ENCODE data around the gene C2CD2. TPM values are rescaled to one million over a fixed set of nuclear protein-coding genes. Genes with fewer than 3 reads are reported as not detected.
A peak's percentile ranks its signal among the peaks of the same experiment; 100 is the strongest.

Gene C2CD2
- total RNA-seq, 1 donor from 2014 or later, result 15.3 TPM

- Mint-ChIP-seq H3K27me3 (ENCODE audit: insufficient read depth, low read depth) (no peaks in the 10 kb centered on the region), H3K9me3 (no peaks in the 10 kb centered on the region), H3K4me1 (peaks cover 15% of the 10 kb centered on the region), H3K36me3 (peaks cover 2% of the 10 kb centered on the region), H3K27ac (no peak overlapping the region), H3K4me3 (no peak overlapping the region)
- DNase-seq (ENCODE audit: low spot score), result no peak
- Histone ChIP-seq H3K79me2 (ENCODE audit: low read depth) (no peaks in the 10 kb centered on the region), H3K27ac (no peak overlapping the region), H2AFZ (replicated peaks) (no peak overlapping the region), H3K36me3 (no peaks in the 10 kb centered on the region), H3K9ac (no peak overlapping the region), H3K27me3 (no peaks in the 10 kb centered on the region), H3K9me3 (ENCODE audit: low read depth) (no peaks in the 10 kb centered on the region), H3K4me2 (no peak overlapping the region), H4K20me1 (ENCODE audit: low read depth) (no peaks in the 10 kb centered on the region), H3F3A (ENCODE audit: low read depth) (no peaks in the 10 kb centered on the region), H3K4me3 (no peak overlapping the region), H3K4me1 (peaks cover 16% of the 10 kb centered on the region)
- no peak for TF ChIP-seq EZH2phosphoT487 (IDR thresholded peaks at IDR 0.05)
- no peak for TF ChIP-seq EZH2 (IDR thresholded peaks at IDR 0.05)
- no peak for TF ChIP-seq CTCF (IDR thresholded peaks at IDR 0.05)
These were observed 86.5 kb downstream of the C2CD2 start for GRCh38 chr21:41867313-41867712.

DNA sequence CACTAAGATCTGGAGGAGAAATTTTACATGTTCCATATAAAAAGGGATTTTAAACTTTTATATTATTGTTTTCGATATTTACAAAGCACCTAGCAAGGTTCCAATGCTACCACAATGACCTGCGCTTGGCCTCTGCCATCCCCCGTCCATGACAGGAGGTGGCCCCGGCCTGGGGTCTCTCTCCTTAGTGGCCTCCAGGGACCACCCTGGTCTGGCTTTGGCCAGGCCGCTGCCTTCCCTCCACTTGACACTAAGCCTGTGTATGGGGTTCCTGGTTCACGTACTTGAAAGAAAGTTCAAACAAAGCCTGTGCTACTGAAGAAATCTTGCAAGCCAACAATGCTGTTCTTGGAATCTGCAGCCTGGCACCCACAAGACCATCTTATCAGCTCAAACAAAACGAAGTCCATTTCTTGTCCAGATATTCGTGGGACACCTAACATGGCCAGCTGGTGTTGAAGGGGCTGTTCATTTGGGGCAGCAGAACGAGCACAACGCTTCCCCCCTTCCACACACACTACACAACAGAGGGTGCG is 87.5 kb downstream of the C2CD2 start:
- no peaks in the 10 kb centered on the region for H3K27me3 ChIP-seq
- H4K20me1 ChIP-seq (ENCODE audit: low read depth), result no peaks in the 10 kb centered on the region
- Mint-ChIP-seq H3K4me1 (peaks cover 13% of the 10 kb centered on the region), H3K4me3 (no peak overlapping the region), H3K27ac (no peak overlapping the region), H3K27me3 (ENCODE audit: insufficient read depth, low read depth) (no peaks in the 10 kb centered on the region), H3K36me3 (peaks cover 2% of the 10 kb centered on the region), H3K9me3 (no peaks in the 10 kb centered on the region)
- no peak overlapping the region for H3K9ac ChIP-seq
- H3K27ac ChIP-seq, result no peak overlapping the region
- H3K4me1 ChIP-seq, result peaks cover 14% of the 10 kb centered on the region
- H3K36me3 ChIP-seq, result no peaks in the 10 kb centered on the region
- no peaks in the 10 kb centered on the region for H3F3A ChIP-seq (ENCODE audit: low read depth)
- no peak for DNase-seq (ENCODE audit: low spot score)
- H3K4me3 ChIP-seq, result no peak overlapping the region
- no peak overlapping the region for H3K4me2 ChIP-seq
- no peak overlapping the region for H2AFZ ChIP-seq (replicated peaks)
- TF ChIP-seq EZH2 (IDR thresholded peaks at IDR 0.05) (no peak), EZH2phosphoT487 (IDR thresholded peaks at IDR 0.05) (no peak), CTCF (IDR thresholded peaks at IDR 0.05) (no peak)
- no peaks in the 10 kb centered on the region for H3K79me2 ChIP-seq (ENCODE audit: low read depth)
- H3K9me3 ChIP-seq (ENCODE audit: low read depth), result no peaks in the 10 kb centered on the region

DNA sequence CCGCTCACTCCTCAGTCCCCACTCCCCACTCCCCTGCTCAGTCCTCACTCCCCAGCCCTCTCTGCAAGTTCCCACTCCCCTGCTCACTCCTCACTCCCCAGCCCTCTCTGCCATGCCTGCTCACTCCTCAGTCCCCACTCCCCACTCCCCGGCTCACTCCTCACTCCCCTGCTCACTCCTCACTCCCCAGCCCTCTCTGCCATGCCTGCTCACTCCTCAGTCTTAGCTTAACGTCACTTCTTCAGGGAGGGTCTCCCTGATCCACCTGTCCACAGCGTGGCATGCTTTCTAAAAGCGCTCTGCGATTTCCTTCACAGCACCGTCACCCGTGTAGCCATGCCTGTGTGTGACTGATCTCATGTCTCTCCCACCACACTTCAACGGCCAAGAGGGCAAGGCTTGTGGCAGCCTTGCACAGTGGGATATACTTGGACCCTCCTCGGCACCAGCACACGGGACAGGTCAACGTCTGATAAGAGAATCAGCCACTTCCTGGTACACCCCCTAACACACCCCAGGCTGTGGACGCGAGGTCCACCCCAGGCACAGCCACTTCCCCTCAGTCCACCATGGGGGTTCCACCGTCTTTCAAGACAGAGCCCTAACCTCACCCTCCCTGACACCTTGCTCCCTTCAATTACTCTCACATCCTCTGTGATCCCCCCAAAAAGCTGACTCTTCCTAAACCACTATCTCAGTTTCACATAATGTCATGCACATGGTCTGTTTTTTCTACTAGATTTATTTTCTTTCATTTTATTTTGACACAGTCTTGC is 88.6 kb downstream of the C2CD2 start:
- no peaks in the 10 kb centered on the region for H3K9me3 ChIP-seq (ENCODE audit: low read depth)
- Mint-ChIP-seq H3K27ac (peak overlapping the region; percentile 74), H3K9me3 (no peaks in the 10 kb centered on the region), H3K4me1 (peaks cover 10% of the 10 kb centered on the region), H3K36me3 (peaks cover 2% of the 10 kb centered on the region), H3K4me3 (no peak overlapping the region), H3K27me3 (ENCODE audit: insufficient read depth, low read depth) (no peaks in the 10 kb centered on the region)
- H3F3A ChIP-seq (ENCODE audit: low read depth), result no peaks in the 10 kb centered on the region
- no peaks in the 10 kb centered on the region for H4K20me1 ChIP-seq (ENCODE audit: low read depth)
- no peak overlapping the region for H2AFZ ChIP-seq (replicated peaks)
- H3K4me3 ChIP-seq, result no peak overlapping the region
- no peak overlapping the region for H3K4me2 ChIP-seq
- no peaks in the 10 kb centered on the region for H3K36me3 ChIP-seq
- no peak overlapping the region for H3K27ac ChIP-seq
- H3K4me1 ChIP-seq, result peaks cover 5% of the 10 kb centered on the region
- H3K79me2 ChIP-seq (ENCODE audit: low read depth), result no peaks in the 10 kb centered on the region
- DNase-seq (ENCODE audit: low spot score), result no peak
- H3K9ac ChIP-seq, result no peak overlapping the region
- no peak for TF ChIP-seq CTCF (IDR thresholded peaks at IDR 0.05)
- no peak for TF ChIP-seq EZH2phosphoT487 (IDR thresholded peaks at IDR 0.05)
- no peak for TF ChIP-seq EZH2 (IDR thresholded peaks at IDR 0.05)
- no peaks in the 10 kb centered on the region for H3K27me3 ChIP-seq

All from neural progenitor cell (in vitro differentiated cells).